Measurements from ENCODE around the gene CCDC7. TPM values are rescaled to one million over a fixed set of nuclear protein-coding genes. Genes with fewer than 3 reads are reported as not detected.

Gene CCDC7
- total RNA-seq, 2 donors from 2014 or later = 1.9 to 4.3 TPM

DNA sequence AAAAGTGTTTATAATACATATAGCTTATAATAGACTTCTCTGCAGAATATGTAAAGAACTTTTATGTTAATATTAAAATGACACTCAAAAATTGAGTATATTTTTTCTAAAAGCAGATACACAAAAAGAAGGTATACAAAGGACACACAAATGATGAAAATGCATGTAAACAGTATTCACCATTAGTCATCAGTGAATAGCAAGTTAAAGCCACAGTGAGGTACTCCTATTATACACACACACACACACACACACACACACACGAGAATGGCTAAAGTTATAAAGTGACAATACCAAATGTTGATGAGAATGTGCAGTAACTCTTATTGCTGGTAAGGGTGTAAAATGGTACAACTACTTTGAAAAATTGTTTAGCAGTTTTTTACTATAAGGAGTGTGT lies 419.2 kb downstream of the CCDC7 start:
- no CpG with 5 or more reads among the region's 1 CpG for WGBS, 2 experiments (ENCODE audit: insufficient coverage in 1 of 2, insufficient read length in 1 of 2)
- no peak overlapping the region for H3K9ac ChIP-seq (ENCODE audit: extremely low read depth, low read length, poor library complexity, severe bottlenecking)
- no peak overlapping the region for H3K4me3 Mint-ChIP-seq
- TF ChIP-seq, protein P1, sequence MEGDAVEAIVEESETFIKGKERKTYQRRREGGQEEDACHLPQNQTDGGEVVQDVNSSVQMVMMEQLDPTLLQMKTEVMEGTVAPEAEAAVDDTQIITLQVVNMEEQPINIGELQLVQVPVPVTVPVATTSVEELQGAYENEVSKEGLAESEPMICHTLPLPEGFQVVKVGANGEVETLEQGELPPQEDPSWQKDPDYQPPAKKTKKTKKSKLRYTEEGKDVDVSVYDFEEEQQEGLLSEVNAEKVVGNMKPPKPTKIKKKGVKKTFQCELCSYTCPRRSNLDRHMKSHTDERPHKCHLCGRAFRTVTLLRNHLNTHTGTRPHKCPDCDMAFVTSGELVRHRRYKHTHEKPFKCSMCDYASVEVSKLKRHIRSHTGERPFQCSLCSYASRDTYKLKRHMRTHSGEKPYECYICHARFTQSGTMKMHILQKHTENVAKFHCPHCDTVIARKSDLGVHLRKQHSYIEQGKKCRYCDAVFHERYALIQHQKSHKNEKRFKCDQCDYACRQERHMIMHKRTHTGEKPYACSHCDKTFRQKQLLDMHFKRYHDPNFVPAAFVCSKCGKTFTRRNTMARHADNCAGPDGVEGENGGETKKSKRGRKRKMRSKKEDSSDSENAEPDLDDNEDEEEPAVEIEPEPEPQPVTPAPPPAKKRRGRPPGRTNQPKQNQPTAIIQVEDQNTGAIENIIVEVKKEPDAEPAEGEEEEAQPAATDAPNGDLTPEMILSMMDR (conservative IDR thresholded peaks at IDR 0.05) = no peak
- H3K36me3 Mint-ChIP-seq (ENCODE audit: low read depth) = no peaks in the 10 kb centered on the region
- no peaks in the 10 kb centered on the region for H3K9me3 Mint-ChIP-seq
- H3K27me3 ChIP-seq (ENCODE audit: control insufficient read depth, insufficient read depth, low read length, poor library complexity, severe bottlenecking) = peaks cover 9% of the 10 kb centered on the region
- no peaks in the 10 kb centered on the region for H3K36me3 ChIP-seq (ENCODE audit: control insufficient read depth, insufficient read depth, low read length)
- no peaks in the 10 kb centered on the region for H3K4me1 ChIP-seq (ENCODE audit: control insufficient read depth, insufficient read depth, low read length)
- no peak overlapping the region for H3K27ac ChIP-seq (ENCODE audit: low read depth, low read length)
- no peak overlapping the region for H3K4me3 ChIP-seq (ENCODE audit: low read length)
- no peaks in the 10 kb centered on the region for H3K4me1 Mint-ChIP-seq
- no peak overlapping the region for H3K27ac Mint-ChIP-seq
- peaks cover 32% of the 10 kb centered on the region for H3K27me3 Mint-ChIP-seq (ENCODE audit: insufficient read depth)
- no peaks in the 10 kb centered on the region for H3K9me3 ChIP-seq (ENCODE audit: control insufficient read depth, low read length)
- no peak for DNase-seq

DNA sequence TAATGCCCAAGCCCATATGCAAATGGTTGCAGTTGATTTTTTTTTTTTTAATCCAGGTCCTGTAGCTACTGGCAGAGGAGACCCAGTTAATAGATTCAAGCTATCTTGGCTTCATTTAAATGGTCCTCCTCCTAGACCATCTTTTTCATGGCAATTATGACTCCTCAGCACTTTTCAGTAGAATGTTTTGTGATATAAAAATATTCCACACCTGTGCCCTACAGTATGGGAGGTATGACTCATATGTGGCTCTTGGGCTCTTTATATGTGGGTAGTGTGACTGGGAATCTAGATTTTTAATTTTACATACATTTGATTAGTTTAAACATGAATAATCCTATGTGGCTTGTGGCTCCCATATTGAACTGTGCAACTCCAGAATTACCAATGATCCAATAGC lies 432.0 kb downstream of the CCDC7 start:
- H3K4me3 ChIP-seq (ENCODE audit: low read length) = no peak overlapping the region
- no peaks in the 10 kb centered on the region for H3K36me3 Mint-ChIP-seq (ENCODE audit: low read depth)
- no peak overlapping the region for H3K27ac ChIP-seq (ENCODE audit: low read depth, low read length)
- no peak for DNase-seq
- H3K9me3 ChIP-seq (ENCODE audit: control insufficient read depth, low read length) = no peaks in the 10 kb centered on the region
- H3K9me3 Mint-ChIP-seq = no peaks in the 10 kb centered on the region
- no peaks in the 10 kb centered on the region for H3K4me1 ChIP-seq (ENCODE audit: control insufficient read depth, insufficient read depth, low read length)
- no peaks in the 10 kb centered on the region for H3K27me3 ChIP-seq (ENCODE audit: control insufficient read depth, insufficient read depth, low read length, poor library complexity, severe bottlenecking)
- peaks cover 21% of the 10 kb centered on the region for H3K27me3 Mint-ChIP-seq (ENCODE audit: insufficient read depth)
- TF ChIP-seq, protein P1 (conservative IDR thresholded peaks at IDR 0.05) = no peak
- peaks cover 10% of the 10 kb centered on the region for H3K4me1 Mint-ChIP-seq
- H3K4me3 Mint-ChIP-seq = no peak overlapping the region
- H3K9ac ChIP-seq (ENCODE audit: extremely low read depth, low read length, poor library complexity, severe bottlenecking) = no peak overlapping the region
- no peak overlapping the region for H3K27ac Mint-ChIP-seq
- no peaks in the 10 kb centered on the region for H3K36me3 ChIP-seq (ENCODE audit: control insufficient read depth, insufficient read depth, low read length)

DNA sequence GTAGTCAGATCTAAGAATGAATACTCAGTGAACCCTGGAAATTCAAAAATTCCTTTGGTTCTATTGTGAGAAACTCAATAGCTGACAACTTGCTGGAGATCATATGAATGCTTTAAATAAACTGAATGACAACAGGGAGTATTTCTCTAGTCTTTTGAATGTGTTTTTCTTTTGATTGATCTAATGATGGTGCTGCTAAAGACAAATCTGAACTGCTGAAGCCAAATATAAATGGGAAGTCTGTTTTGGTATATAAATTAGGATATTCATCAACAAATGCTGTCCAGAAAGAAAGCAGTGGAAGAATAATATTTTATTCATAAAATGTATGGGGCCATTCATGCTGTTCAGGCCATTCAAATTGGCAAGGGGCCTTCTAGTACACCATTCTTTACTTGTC lies 432.7 kb downstream of the CCDC7 start:
- Histone ChIP-seq H3K27ac (ENCODE audit: low read depth, low read length) (no peak overlapping the region), H3K36me3 (ENCODE audit: control insufficient read depth, insufficient read depth, low read length) (no peaks in the 10 kb centered on the region), H3K27me3 (ENCODE audit: control insufficient read depth, insufficient read depth, low read length, poor library complexity, severe bottlenecking) (no peaks in the 10 kb centered on the region), H3K4me3 (ENCODE audit: low read length) (no peak overlapping the region), H3K4me1 (ENCODE audit: control insufficient read depth, insufficient read depth, low read length) (no peaks in the 10 kb centered on the region), H3K9me3 (ENCODE audit: control insufficient read depth, low read length) (no peaks in the 10 kb centered on the region), H3K9ac (ENCODE audit: extremely low read depth, low read length, poor library complexity, severe bottlenecking) (no peak overlapping the region)
- Mint-ChIP-seq H3K36me3 (ENCODE audit: low read depth) (no peaks in the 10 kb centered on the region), H3K4me1 (peaks cover 10% of the 10 kb centered on the region), H3K27me3 (ENCODE audit: insufficient read depth) (peaks cover 14% of the 10 kb centered on the region), H3K27ac (no peak overlapping the region), H3K4me3 (no peak overlapping the region), H3K9me3 (no peaks in the 10 kb centered on the region)
- no peak for DNase-seq
- TF ChIP-seq, protein P1 (conservative IDR thresholded peaks at IDR 0.05) = no peak

All from endodermal cell (in vitro differentiated cells).